ENCODE measurements around the gene LCN12. TPM values are rescaled to one million over a fixed set of nuclear protein-coding genes. Genes with fewer than 3 reads are reported as not detected.

Gene LCN12
- total RNA-seq, 4 donors from 2014 or later: 5.4 to 43.2 (median 10.3) TPM; not detected in 1

DNA sequence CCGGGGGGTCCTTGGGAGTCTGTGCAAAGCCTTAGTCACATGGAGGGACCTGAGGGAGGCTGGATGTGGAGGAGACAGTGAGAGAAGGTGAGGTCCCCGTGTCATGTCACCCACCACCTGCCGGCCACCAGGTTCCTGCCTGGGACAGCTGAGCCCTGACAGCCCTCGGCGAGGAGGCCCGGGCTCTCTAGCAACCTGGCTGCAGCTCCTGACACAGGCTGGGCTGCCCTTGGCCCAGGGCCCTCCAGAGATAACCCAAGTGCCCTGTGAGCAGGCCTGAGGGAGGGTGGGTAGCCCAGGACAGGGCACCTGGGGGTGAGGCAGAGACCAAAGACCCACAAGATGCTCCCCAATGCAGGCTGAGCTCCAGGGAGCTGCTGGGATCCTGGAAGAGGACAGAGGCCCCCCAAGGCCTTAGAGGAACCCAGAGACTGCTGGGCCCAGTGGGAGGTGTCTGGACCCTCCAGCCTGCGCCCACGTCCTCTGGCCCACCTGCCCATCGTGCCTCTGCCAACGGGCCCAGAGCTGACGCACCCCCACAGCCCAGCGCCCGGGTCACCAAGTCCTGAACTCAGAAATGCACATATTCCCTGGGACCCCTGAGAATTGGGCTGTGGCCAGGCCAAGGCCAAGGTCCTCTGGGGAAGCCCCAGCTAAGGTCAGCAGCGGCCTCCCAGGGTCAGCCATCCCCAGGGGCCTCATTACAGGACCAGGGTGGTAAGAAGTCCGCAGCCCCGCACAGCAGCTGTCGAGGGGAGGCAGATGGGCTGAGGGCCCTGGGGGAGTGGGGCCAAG, 16.5 kb downstream of the LCN12 start:
- TF ChIP-seq, protein P1, sequence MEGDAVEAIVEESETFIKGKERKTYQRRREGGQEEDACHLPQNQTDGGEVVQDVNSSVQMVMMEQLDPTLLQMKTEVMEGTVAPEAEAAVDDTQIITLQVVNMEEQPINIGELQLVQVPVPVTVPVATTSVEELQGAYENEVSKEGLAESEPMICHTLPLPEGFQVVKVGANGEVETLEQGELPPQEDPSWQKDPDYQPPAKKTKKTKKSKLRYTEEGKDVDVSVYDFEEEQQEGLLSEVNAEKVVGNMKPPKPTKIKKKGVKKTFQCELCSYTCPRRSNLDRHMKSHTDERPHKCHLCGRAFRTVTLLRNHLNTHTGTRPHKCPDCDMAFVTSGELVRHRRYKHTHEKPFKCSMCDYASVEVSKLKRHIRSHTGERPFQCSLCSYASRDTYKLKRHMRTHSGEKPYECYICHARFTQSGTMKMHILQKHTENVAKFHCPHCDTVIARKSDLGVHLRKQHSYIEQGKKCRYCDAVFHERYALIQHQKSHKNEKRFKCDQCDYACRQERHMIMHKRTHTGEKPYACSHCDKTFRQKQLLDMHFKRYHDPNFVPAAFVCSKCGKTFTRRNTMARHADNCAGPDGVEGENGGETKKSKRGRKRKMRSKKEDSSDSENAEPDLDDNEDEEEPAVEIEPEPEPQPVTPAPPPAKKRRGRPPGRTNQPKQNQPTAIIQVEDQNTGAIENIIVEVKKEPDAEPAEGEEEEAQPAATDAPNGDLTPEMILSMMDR (IDR thresholded peaks at IDR 0.05): no peak
- TF ChIP-seq POLR2A (IDR thresholded peaks at IDR 0.05): no peak

DNA sequence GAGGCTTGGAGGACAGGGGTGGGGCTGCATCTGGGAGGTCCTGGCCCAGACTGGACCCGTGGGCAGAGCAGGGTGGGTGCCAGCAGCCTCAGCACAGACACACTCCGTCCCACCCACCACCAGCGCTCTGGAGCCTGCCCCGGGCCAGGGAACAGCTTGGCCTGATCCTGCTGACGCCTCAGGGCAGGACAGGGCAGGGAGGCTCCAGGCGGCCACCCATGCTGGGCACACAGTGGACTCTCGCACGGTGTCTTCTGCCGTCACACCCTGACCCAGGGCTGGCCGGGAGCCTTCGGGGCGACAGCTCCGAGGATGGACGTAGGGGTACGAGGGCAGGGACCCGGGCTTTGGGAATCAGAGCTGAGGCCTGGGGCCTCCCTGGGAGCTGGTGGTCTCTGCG, 17.1 kb downstream of the LCN12 start:
- H3K4me1 ChIP-seq: no peaks in the 10 kb centered on the region
- no peak overlapping the region for H3K27ac ChIP-seq
- no peak for DNase-seq
- TF ChIP-seq POLR2A (IDR thresholded peaks at IDR 0.05): no peak
- TF ChIP-seq, protein P1 (IDR thresholded peaks at IDR 0.05): no peak
- H3K36me3 ChIP-seq: no peaks in the 10 kb centered on the region
- no peaks in the 10 kb centered on the region for H3K27me3 ChIP-seq
- no peak overlapping the region for H3K4me3 ChIP-seq
- H3K9me3 ChIP-seq: no peaks in the 10 kb centered on the region
- intact Hi-C loops (cut with DNase I; ENCODE audit: low total_unique reads): no loop called here

More for the DNA sequence above, 16.5 kb downstream of the LCN12 start:
- Histone ChIP-seq H3K9me3 (no peaks in the 10 kb centered on the region), H3K27me3 (no peaks in the 10 kb centered on the region), H3K4me3 (no peak overlapping the region), H3K36me3 (no peaks in the 10 kb centered on the region), H3K4me1 (no peaks in the 10 kb centered on the region), H3K27ac (no peak overlapping the region)
- DNase-seq: no peak
- intact Hi-C loops (cut with DNase I; ENCODE audit: low total_unique reads): no loop called here

DNA sequence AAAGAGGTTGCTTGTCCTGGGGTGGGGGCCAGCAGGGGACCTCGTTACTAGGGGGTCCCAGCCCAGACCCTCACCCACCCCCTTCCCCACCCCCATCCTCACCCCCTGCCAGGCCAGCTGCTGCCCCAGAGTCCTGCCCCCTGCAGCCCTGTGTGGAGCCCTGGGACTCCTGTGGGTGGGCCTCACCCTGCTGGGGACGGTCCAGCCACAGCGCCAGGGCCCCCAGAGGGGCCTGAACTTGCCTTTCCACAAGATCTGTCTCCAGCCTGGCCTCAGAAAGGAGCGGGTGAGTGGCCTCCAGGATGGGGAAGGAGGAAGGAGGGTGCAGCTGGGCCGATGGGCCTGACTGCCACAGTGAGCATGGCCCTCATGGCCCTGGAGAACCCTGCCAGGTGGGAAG, 17.7 kb downstream of the LCN12 start:
- intact Hi-C loops (cut with DNase I; ENCODE audit: low total_unique reads): no loop called here
- TF ChIP-seq, protein P1 (IDR thresholded peaks at IDR 0.05): no peak
- TF ChIP-seq POLR2A (IDR thresholded peaks at IDR 0.05): no peak
- DNase-seq: no peak
- H3K36me3 ChIP-seq: no peaks in the 10 kb centered on the region
- no peaks in the 10 kb centered on the region for H3K9me3 ChIP-seq
- no peaks in the 10 kb centered on the region for H3K27me3 ChIP-seq
- no peaks in the 10 kb centered on the region for H3K4me1 ChIP-seq
- H3K27ac ChIP-seq: no peak overlapping the region
- no peak overlapping the region for H3K4me3 ChIP-seq

DNA sequence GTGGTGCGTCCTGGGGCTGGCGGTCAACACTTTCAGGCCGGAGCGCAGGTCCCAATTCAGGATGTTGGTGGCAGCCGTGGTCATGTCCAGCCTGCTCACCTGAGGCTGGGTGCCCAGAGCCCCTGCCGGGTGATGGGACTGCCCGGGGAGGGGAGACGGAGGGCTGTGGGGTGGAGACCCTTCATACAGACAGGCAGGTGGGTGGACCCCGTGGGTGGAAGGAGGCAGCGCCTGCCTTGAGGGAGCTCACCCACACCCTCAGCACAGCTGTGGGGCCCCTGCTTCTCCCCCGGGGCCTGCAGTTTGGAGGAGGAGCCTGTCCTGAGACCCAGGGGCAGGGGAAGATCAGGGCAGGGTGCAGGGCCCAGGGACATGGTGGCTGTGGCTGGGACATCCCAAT, 18.3 kb downstream of the LCN12 start:
- no peaks in the 10 kb centered on the region for H3K27me3 ChIP-seq
- H3K9me3 ChIP-seq: no peaks in the 10 kb centered on the region
- no peaks in the 10 kb centered on the region for H3K36me3 ChIP-seq
- no peak overlapping the region for H3K4me3 ChIP-seq
- DNase-seq: no peak
- no peaks in the 10 kb centered on the region for H3K4me1 ChIP-seq
- no peak overlapping the region for H3K27ac ChIP-seq
- TF ChIP-seq, protein P1 (IDR thresholded peaks at IDR 0.05): no peak
- no peak for TF ChIP-seq POLR2A (IDR thresholded peaks at IDR 0.05)
- intact Hi-C loops (cut with DNase I; ENCODE audit: low total_unique reads): no loop called here

DNA sequence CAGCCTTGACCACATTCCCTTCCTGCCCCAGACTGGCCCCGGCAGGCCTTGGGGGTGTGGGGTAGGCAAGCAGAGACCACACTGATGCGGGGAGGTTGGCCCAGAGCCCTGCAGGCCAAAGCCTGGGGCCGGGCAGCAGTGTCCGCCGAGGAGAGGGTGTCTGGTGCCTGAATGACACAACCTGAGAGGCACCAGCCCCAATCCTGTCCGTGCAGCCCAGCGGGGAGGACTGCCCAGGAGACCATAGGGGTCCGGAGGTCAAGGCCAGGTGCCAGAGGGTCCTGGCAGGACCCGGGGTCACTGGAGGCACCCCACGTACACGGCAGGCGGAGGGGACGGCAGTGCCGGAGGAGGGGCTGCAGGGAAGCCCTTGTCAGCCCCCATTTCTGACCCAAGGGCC, 19.7 kb downstream of the LCN12 start:
- Histone ChIP-seq H3K4me1 (no peaks in the 10 kb centered on the region), H3K36me3 (no peaks in the 10 kb centered on the region), H3K9me3 (no peaks in the 10 kb centered on the region), H3K27me3 (no peaks in the 10 kb centered on the region), H3K4me3 (no peak overlapping the region), H3K27ac (no peak overlapping the region)
- no peak for TF ChIP-seq POLR2A (IDR thresholded peaks at IDR 0.05)
- TF ChIP-seq, protein P1 (IDR thresholded peaks at IDR 0.05): no peak
- no peak for DNase-seq
- intact Hi-C loops (cut with DNase I; ENCODE audit: low total_unique reads): no loop called here
